NT2/D1 (cell line): ENCODE measurements around the gene UNK.

Source experiments
- SUZ12 ChIP-seq: IDR thresholded peaks from 2 replicates; pipeline ENCODE4 v1.6.1; 2011; ENCODE audit not compliant: insufficient read length, insufficient read depth; ENCODE audit errors: extremely low read depth
- YY1 ChIP-seq: IDR thresholded peaks from 2 replicates; pipeline ENCODE4 v1.6.1; 2011; ENCODE audit not compliant: insufficient read length, insufficient read depth
- ZNF274 ChIP-seq: IDR thresholded peaks from 2 replicates; pipeline ENCODE4 v1.6.1; 2011; ENCODE audit warnings: mild to moderate bottlenecking, low read depth, low read length

- TF ChIP-seq ZNF274 (no peak), SUZ12 (no peak), YY1 (no peak)
These were observed 71.6 kb downstream of the UNK start for GRCh38 chr17:75856062-75856756.
